T-helper 2 cell treated with Interferon-gamma antibody and Interleukin-4, amounts not matched to agents 5 μg/mL and 100 μg/mL, for 36 hours (primary cell): ENCODE results near the gene CDT1.

Experiments
- DNase-seq: peaks from one replicate; pipeline ENCODE4 v3.0.0; 2021; ENCODE audit warnings: low spot score
- H3K27ac Mint-ChIP-seq: one replicate; pipeline ENCODE4 v1.8.0; 2021; ENCODE audit warnings: mild to moderate bottlenecking, mixed read lengths
- H3K27me3 Mint-ChIP-seq: one replicate; pipeline ENCODE4 v1.8.0; 2021; ENCODE audit warnings: low read depth, mixed read lengths
- H3K36me3 Mint-ChIP-seq: one replicate; pipeline ENCODE4 v1.8.0; 2021; ENCODE audit warnings: low read depth, mixed read lengths
- H3K4me1 Mint-ChIP-seq: one replicate; pipeline ENCODE4 v1.8.0; 2021; ENCODE audit warnings: low read depth, mixed read lengths
- H3K4me3 Mint-ChIP-seq: one replicate; pipeline ENCODE4 v1.8.0; 2022; ENCODE audit warnings: mild to moderate bottlenecking, moderate library complexity, mixed read lengths
- H3K9me3 Mint-ChIP-seq: one replicate; pipeline ENCODE4 v1.8.0; 2021; ENCODE audit warnings: mixed read lengths

Gene CDT1

GRCh38 chr16:88857728-88858339 lies 54.2 kb downstream of the CDT1 start:
- H3K27ac Mint-ChIP-seq, result peak overlapping the region; percentile 94
- H3K4me1 Mint-ChIP-seq, result peaks cover 11% of the 10 kb centered on the region
- H3K36me3 Mint-ChIP-seq, result peaks cover 11% of the 10 kb centered on the region
- H3K4me3 Mint-ChIP-seq, result peak overlapping the region; percentile 99
- no peaks in the 10 kb centered on the region for H3K9me3 Mint-ChIP-seq
- peak; percentile 71 for DNase-seq
- no peaks in the 10 kb centered on the region for H3K27me3 Mint-ChIP-seq
